Stimulated activated CD8-positive, alpha-beta memory T cell treated with anti-CD3 and anti-CD28 coated beads, Interleukin-4, amount 100 ng/mL, for 1 hour (primary cell): ENCODE results near the gene TDRD10.
A peak's percentile ranks its signal among the peaks of the same experiment; 100 is the strongest.

Experiments used
- DNase-seq, 2 donors: peaks; one replicate each; pipeline ENCODE4 v3.0.0-alpha.2; 2020; ENCODE audit warnings: low read depth in 2 of 2, low spot score in 1 of 2

The TDRD10 gene

DNA sequence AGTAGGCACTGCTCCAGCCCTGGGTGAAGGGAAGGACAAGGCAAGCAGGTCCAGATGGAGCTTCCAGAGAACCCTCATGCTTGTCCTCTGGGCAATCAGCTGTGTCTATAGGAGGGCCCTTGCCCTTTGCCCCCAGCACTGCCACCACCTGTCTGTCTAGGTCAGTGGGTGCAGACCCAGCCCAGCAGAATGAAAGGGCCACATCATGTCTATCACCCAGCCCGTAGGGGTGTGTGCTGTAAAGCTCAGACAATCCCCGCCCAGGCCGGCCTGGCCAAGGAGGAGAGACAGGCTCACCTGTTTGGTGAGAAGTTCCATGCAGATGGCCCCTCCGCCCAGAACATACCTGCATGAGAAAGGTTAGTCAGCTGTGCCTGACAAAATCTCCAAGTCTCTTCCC is 49.5 kb downstream of the TDRD10 start:
- DNase-seq, result no peak

DNA sequence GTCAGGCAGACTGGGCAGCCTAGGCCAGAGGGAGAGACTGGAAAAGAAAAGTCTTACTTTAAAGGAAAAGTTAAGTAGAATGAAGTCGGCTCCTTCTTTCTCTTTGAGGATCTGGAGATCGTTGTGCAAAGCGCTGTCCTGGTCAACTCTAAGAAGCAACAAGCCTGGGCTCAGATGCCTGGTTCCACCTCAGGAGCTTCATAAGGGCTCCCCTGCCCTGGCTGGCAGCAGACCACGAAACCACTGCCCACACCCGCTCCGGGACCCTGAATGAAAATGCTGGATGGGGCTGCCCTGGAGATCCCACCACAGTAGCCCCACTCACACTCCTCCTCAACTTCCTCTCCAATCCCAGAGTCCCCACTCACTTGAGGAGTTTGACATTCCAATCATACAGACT is 50.0 kb downstream of the TDRD10 start:
- no peak for DNase-seq

DNA sequence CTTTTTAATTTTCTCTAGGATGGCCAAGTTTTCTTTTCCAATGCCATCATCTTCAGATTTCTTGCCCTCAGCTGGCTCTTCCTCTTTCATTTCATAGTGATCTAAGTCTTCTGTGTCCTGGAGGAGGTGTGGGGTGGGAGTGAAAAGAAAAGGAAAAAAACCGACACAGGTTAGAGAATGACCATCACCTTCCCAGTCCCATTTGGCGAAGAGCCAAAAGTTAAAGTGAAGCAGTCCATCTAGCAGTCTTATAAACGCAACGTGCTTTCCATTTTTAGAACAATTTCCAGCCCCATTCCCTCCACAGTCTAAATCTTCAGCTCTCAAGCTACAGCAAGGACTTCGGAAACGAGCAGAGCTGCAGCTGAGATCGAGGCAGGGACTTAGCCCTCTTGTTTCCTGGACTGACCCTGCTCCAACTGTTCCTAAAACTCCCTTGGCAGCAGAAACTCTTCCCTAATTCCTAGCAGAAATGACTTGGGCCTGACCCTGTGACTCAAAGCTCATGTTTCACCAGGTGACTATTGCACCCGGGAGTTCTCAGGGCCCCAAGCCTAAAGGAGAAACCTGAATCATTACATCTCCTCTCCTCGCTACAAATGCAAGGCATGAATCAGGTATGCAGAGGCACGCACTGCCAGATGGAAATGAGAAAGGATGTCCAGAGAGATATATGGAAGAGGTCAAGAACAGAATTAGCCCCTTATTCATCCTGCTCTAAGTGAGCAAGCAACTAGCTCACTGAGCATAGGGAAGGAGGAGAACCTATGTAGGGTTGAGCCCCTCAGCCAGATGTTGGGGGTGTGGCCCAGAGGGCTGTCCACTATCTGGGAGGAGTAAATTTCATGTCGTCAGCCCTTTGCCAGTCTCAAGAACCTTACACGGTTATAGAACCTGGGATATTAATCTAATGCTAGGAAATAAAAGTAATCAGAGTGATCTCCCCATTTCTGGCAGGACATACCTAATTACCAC is 51.3 kb downstream of the TDRD10 start:
- no peak for DNase-seq

- DNase-seq, result no peak
Measured at GRCh38 chr1:154556422-154556821, 54.4 kb downstream of the TDRD10 start.

- DNase-seq, result no peak
Measured at GRCh38 chr1:154557248-154557938, 55.4 kb downstream of the TDRD10 start.

GRCh38 chr1:154557939-154558719 is 56.1 kb downstream of the TDRD10 start, which contains the start of gene UBE2Q1:
Gene UBE2Q1 (minus strand): TSS chr1:154558662. CDS start chr1:154558553, 109 bp downstream.
- peak; percentile 6 to 23 for DNase-seq

- peak; percentile 97 to 99 for DNase-seq
Measured at GRCh38 chr1:154558720-154559465, 56.9 kb downstream of the TDRD10 start.

GRCh38 chr1:154559466-154560044 is 57.5 kb downstream of the TDRD10 start:
- DNase-seq, result peak; percentile 46 to 68

- no peak for DNase-seq
Measured at GRCh38 chr1:154565876-154566275, 63.9 kb downstream of the TDRD10 start.

- DNase-seq, result peak; percentile 26
Measured at GRCh38 chr1:154567386-154568156, 65.6 kb downstream of the TDRD10 start, which contains the start of gene CHRNB2. Gene CHRNB2 (plus strand): TSS chr1:154567778. CDS start chr1:154568045, 267 bp downstream.

- no peak for DNase-seq
Measured at GRCh38 chr1:154568157-154568815, 66.3 kb downstream of the TDRD10 start.

- DNase-seq, result no peak
Measured at GRCh38 chr1:154571244-154571963, 69.4 kb downstream of the TDRD10 start.

- DNase-seq, result no peak
Measured at GRCh38 chr1:154571964-154572288, 69.9 kb downstream of the TDRD10 start.

- no peak for DNase-seq
Measured at GRCh38 chr1:154572468-154573167, 70.6 kb downstream of the TDRD10 start.

DNA sequence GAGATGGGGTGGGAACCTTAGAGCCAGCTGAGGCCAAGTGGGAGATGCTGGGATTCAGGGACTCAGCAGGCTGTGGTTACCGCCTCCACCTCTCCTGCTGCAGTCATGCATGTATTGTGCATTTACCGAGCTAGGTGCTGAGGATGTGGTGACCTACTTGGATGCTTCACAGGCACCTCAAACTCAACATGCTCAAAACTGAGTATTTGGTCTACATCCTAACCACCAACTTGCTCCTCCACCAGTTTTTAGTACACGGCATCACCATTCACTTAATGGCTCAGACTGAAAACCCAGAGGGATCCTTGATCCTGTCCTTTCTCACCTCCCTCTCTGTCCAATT is 71.1 kb downstream of the TDRD10 start:
- no peak for DNase-seq

GRCh38 chr1:154574716-154575115 is 72.7 kb downstream of the TDRD10 start:
- no peak for DNase-seq

DNA sequence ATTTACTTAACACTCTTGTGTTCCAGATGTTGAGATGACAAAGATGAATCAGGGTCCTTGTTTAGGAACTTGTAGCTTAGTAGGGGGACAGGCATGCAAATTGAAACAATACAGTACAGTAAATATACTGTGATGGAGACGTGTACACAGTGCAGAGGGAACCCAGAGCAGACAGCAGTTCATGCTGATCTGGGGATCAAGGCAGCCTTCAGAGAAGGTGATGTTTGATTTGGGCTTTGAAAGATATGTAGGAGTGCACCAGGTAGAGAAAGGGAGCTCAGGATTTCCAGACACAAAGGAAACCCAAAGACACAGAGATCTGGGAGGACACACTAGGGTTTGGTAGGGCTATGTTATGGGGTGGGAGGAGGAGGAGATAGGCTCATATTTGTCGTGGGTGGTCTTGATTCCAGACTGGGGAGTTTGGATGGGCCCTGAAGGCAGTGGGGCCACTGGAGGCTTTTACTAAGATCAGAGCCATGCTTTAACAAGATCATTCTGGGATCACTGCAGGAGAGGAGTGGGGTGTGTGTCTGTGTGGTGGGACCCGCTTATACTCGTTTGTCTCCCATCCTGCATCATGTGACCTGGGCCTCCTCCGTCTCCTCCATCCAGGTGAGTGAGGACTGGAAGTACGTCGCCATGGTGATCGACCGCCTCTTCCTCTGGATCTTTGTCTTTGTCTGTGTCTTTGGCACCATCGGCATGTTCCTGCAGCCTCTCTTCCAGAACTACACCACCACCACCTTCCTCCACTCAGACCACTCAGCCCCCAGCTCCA is 73.3 kb downstream of the TDRD10 start:
- no peak for DNase-seq
